PC-3 (cell line): ENCODE measurements around the gene BMP2K. TPM values are rescaled to one million over a fixed set of nuclear protein-coding genes. Genes with fewer than 3 reads are reported as not detected.
A peak's percentile ranks its signal among the peaks of the same experiment; 100 is the strongest.

Experiments used
- ATAC-seq: fragments of 200-7000 bp; cut with Tn5 transposase; 2 replicates; pipeline ENCODE4 v1.9.1; 2020; ENCODE audit warnings: mild to moderate bottlenecking, moderate library complexity
- BruUV-seq: library from RNA; stranded (reverse); fragments of 400-500 nt; replicated peaks from 2 replicates; lab custom pipeline; 2021; lab: Mats Ljungman, UMichigan
- CTCF ChIA-PET: fragments of 300-600 bp; sonication (Branson Sonifier 250); formaldehyde crosslinking; loops from one replicate; lab custom pipeline; 2022; ENCODE audit warnings: antibody characterized with exemption; lab: Charles Lee
- POLR2A ChIA-PET: fragments of 300-600 bp; sonication (Branson Sonifier 250); formaldehyde crosslinking; loops from one replicate; lab custom pipeline; 2022; ENCODE audit warnings: antibody characterized with exemption; ENCODE audit not compliant: unreplicated experiment; lab: Charles Lee
- DNase-seq: peaks from one replicate; pipeline ENCODE4 v3.0.0-alpha.2; 2015
- H2AFZ ChIP-seq: fragments of 300-600 bp; sonication (generic); 2 replicates; pipeline ENCODE4 v1.6.0; 2016; ENCODE audit warnings: antibody characterized with exemption, low read length
- H3F3A ChIP-seq: fragments of 300-600 bp; sonication (generic); one replicate; pipeline ENCODE4 v1.6.0; 2017; ENCODE audit warnings: antibody characterized with exemption, low read length, control low read depth, mild to moderate bottlenecking; ENCODE audit not compliant: unreplicated experiment
- H3K27ac ChIP-seq: fragments of 300-600 bp; sonication (generic); 2 replicates; pipeline ENCODE4 v1.5.1; 2016; ENCODE audit warnings: mild to moderate bottlenecking, low read length
- H3K27me3 ChIP-seq: fragments of 300-600 bp; sonication (generic); 2 replicates; pipeline ENCODE4 v1.6.1; 2016; ENCODE audit warnings: low read length, mixed read lengths
- H3K36me3 ChIP-seq: fragments of 300-600 bp; sonication (generic); 2 replicates; pipeline ENCODE4 v1.6.1; 2016; ENCODE audit warnings: low read depth, mixed run types, low read length, mixed read lengths
- H3K4me1 ChIP-seq: fragments of 300-600 bp; sonication (generic); 2 replicates; pipeline ENCODE4 v1.5.1; 2016; ENCODE audit warnings: low read length; ENCODE audit not compliant: insufficient read depth
- H3K4me2 ChIP-seq: fragments of 300-600 bp; sonication (generic); 2 replicates; pipeline ENCODE4 v1.6.0; 2016; ENCODE audit warnings: low read length
- H3K4me3 ChIP-seq: fragments of 300-600 bp; sonication (generic); 2 replicates; pipeline ENCODE4 v1.5.1; 2016; ENCODE audit warnings: mild to moderate bottlenecking, low read length, mixed read lengths
- H3K79me2 ChIP-seq: fragments of 300-600 bp; sonication (generic); 2 replicates; pipeline ENCODE4 v1.6.1; 2017; ENCODE audit warnings: low read length, mixed read lengths
- H3K9ac ChIP-seq: fragments of 300-600 bp; sonication (generic); 2 replicates; pipeline ENCODE4 v1.6.0; 2016; ENCODE audit warnings: mild to moderate bottlenecking, low read length
- H3K9me2 ChIP-seq: fragments of 300-600 bp; sonication (generic); replicated peaks from 2 replicates; pipeline ENCODE4 v1.6.1; 2016; ENCODE audit warnings: mixed run types, low read length, mixed read lengths
- H3K9me3 ChIP-seq: fragments of 300-600 bp; sonication (generic); 2 replicates; pipeline ENCODE4 v1.6.1; 2016; ENCODE audit warnings: low read length, mixed read lengths
- H4K20me1 ChIP-seq: fragments of 300-600 bp; sonication (generic); 2 replicates; pipeline ENCODE4 v1.6.1; 2016; ENCODE audit warnings: low read length, mixed read lengths
- CTCF ChIP-seq: fragments of 300-600 bp; sonication (generic); conservative IDR thresholded peaks from 2 replicates; pipeline ENCODE4 v1.5.1; 2017; ENCODE audit warnings: antibody characterized with exemption, low read depth, mild to moderate bottlenecking, low read length
- EZH2 ChIP-seq: fragments of 300-600 bp; sonication (generic); IDR thresholded peaks from one replicate; pipeline ENCODE4 v1.6.1; 2017; ENCODE audit warnings: antibody characterized with exemption, mild to moderate bottlenecking, low read length; ENCODE audit not compliant: unreplicated experiment
- EZH2phosphoT487 ChIP-seq: fragments of 300-600 bp; sonication (generic); IDR thresholded peaks from 2 replicates; pipeline ENCODE4 v1.6.1; 2018; ENCODE audit warnings: mild to moderate bottlenecking, antibody characterized with exemption, low read length, borderline replicate concordance
- intact Hi-C: fragments of 100-400 bp; cut with micrococcal nuclease; formaldehyde crosslinking; loops from 2 replicates; pipeline ENCODE4 v1.9.0; 2023
- total RNA-seq: library from RNA; depleted of rRNA; stranded (reverse); fragments of >200 nt; gene quantifications from 2 replicates; pipeline ENCODE4 v1.2.3, GENCODE V29; 2014

Gene BMP2K
- total RNA-seq, 1 experiment from 2014 or later = 24.5 TPM

- Histone ChIP-seq H3K9me3 (no peaks in the 10 kb centered on the region), H3K79me2 (no peaks in the 10 kb centered on the region), H3K4me3 (no peak overlapping the region), H3K36me3 (no peaks in the 10 kb centered on the region), H3K9ac (no peak overlapping the region), H3K27me3 (no peaks in the 10 kb centered on the region), H3K9me2 (no peaks in the 10 kb centered on the region), H2AFZ (no peak overlapping the region), H4K20me1 (no peaks in the 10 kb centered on the region), H3F3A (no peaks in the 10 kb centered on the region), H3K27ac (no peak overlapping the region), H3K4me1 (peaks cover 28% of the 10 kb centered on the region), H3K4me2 (no peak overlapping the region)
- ATAC-seq (peak; percentile 29; the same call in 1 of the 2 replicates), DNase-seq (peak; percentile 54)
- TF ChIP-seq EZH2phosphoT487 (no peak), CTCF (no peak), EZH2 (no peak)
- ChIA-PET CTCF (no interaction called here), POLR2A (interaction anchor here (0.7 kb wide), 1 partner anchor 121 kb away, joined by 8 read pairs; no protein-coding TSS in a partner anchor)
- no TSS peak for BruUV-seq
- intact Hi-C loops = no loop called here
These were observed 7.5 kb upstream of the BMP2K start for GRCh38 chr4:78768452-78769180.

DNA sequence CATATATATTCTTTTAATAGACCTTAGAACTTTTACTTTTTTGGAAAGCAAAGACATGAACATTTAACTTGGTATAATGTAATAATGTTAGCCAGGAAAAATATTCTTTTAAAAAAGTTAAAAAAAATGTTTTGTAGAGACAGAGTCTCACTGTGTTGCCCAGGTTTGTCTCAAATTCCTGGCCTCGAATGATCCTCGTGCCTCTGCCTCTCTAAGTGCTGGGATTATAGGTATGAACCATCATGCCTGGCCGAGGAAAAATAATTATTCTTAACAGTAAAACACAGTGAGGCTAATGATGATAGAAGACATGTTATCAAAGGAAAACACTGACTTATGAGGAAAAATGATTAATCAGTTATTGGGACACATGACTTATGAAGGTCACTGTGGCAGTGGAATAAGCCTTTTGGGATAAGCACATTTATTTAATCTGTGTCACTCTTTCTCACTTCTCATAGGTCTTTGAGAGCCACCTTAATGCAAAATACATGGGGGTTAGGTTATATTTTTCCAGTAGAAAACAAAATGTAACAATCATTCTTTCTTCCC, 6.0 kb upstream of the BMP2K start:
- Histone ChIP-seq H3K79me2 (no peaks in the 10 kb centered on the region), H3K4me2 (no peak overlapping the region), H3K9ac (no peak overlapping the region), H3K27me3 (no peaks in the 10 kb centered on the region), H3K27ac (no peak overlapping the region), H2AFZ (no peak overlapping the region), H3K4me3 (no peak overlapping the region), H3K9me2 (no peaks in the 10 kb centered on the region), H3K9me3 (no peaks in the 10 kb centered on the region), H3F3A (no peaks in the 10 kb centered on the region), H3K4me1 (peaks cover 28% of the 10 kb centered on the region), H4K20me1 (no peaks in the 10 kb centered on the region), H3K36me3 (no peaks in the 10 kb centered on the region)
- DNase-seq (no peak), ATAC-seq (no peak)
- no peak for TF ChIP-seq CTCF
- TF ChIP-seq EZH2 = no peak
- TF ChIP-seq EZH2phosphoT487 = no peak
- POLR2A ChIA-PET = no interaction called here
- CTCF ChIA-PET = no interaction called here
- no TSS peak for BruUV-seq
- intact Hi-C loops = loop anchor here (10.0 kb wide), 1 partner anchor 155 kb away; no protein-coding TSS in a partner anchor
